Esophagus muscularis mucosa (tissue), 3 donors: ENCODE measurements around the gene SETSIP.

Source experiments
- CTCF ChIP-seq, 3 experiments: fragments of 200-600 bp in 2 of 3; fragments of 450-650 bp in 1 of 3; sonication (generic) in 2 of 3; IDR thresholded peaks; one replicate each; pipeline ENCODE4 v1.5.1; 2017 to 2019; ENCODE audit warnings: antibody characterized with exemption in 3 of 3, mild to moderate bottlenecking in 2 of 3, moderate library complexity in 1 of 3
- POLR2A ChIP-seq: fragments of 450-650 bp; IDR thresholded peaks from one replicate; pipeline ENCODE4 v1.6.1; 2017; ENCODE audit warnings: antibody characterized with exemption, moderate library complexity, mild to moderate bottlenecking, low read depth

GRCh38 chr1:92065042-92065441 is 10.2 kb downstream of the SETSIP start:
- TF ChIP-seq CTCF (IDR thresholded peaks at IDR 0.05) (no peak), POLR2A (no peak)
